ENCODE measurements around the gene ARHGAP45. TPM values are rescaled to one million over a fixed set of nuclear protein-coding genes. Genes with fewer than 3 reads are reported as not detected.

ARHGAP45 gene
- total RNA-seq, 1 donor from 2014 or later: 3.0 TPM

- TF ChIP-seq EZH2 (IDR thresholded peaks at IDR 0.05; ENCODE audit: insufficient read depth, low read length) (no peak), CTCF (IDR thresholded peaks at IDR 0.05; ENCODE audit: insufficient read depth, low read depth, low read length) (no peak)
- peak within 1 kb of the TSS; percentile 82 for H3K4me3 Mint-ChIP-seq (ENCODE audit: unreplicated experiment)
- H3K36me3 Mint-ChIP-seq (ENCODE audit: low read depth, unreplicated experiment): peaks cover 3% of the 10 kb centered on the region
- Histone ChIP-seq H3K4me3 (ENCODE audit: insufficient read depth, low read depth, low read length) (peak within 1 kb of the TSS; percentile 69), H3K4me1 (ENCODE audit: insufficient read depth, low read length) (peaks cover 44% of the 10 kb centered on the region), H2AFZ (ENCODE audit: low read depth, low read length) (no peak within 1 kb of the TSS), H3K27me3 (ENCODE audit: insufficient read depth, low read length) (no peaks in the 10 kb centered on the region), H3K36me3 (ENCODE audit: insufficient read depth, low read length) (no peaks in the 10 kb centered on the region), H3K9ac (ENCODE audit: low read length) (peak within 1 kb of the TSS; percentile 88), H3K9me3 (ENCODE audit: insufficient read depth, low read depth, low read length) (no peaks in the 10 kb centered on the region), H4K20me1 (ENCODE audit: insufficient read depth, low read length) (peaks cover 30% of the 10 kb centered on the region), H3K4me2 (ENCODE audit: low read length) (peak within 1 kb of the TSS; percentile 96), H3K27ac (ENCODE audit: low read depth, low read length) (peak within 1 kb of the TSS; percentile 95), H3K79me2 (ENCODE audit: insufficient read depth, low read length) (peaks cover 23% of the 10 kb centered on the region)
- peaks cover 11% of the 10 kb centered on the region for H3K4me1 Mint-ChIP-seq (ENCODE audit: low read depth, unreplicated experiment)
- FAIRE-seq: peak; percentile 54
- H3K27me3 Mint-ChIP-seq (ENCODE audit: low read depth, unreplicated experiment): no peaks in the 10 kb centered on the region
- DNase-seq (ENCODE audit: low read depth): peak; percentile 94
- H3K9me3 Mint-ChIP-seq (ENCODE audit: unreplicated experiment): peaks cover 4% of the 10 kb centered on the region
- H3K27ac Mint-ChIP-seq (ENCODE audit: unreplicated experiment): peak within 1 kb of the TSS; percentile 95
Observed at GRCh38 chr19:1103708-1104310, 36.8 kb downstream of the ARHGAP45 start, which contains the start of gene GPX4. Gene GPX4 (plus strand): TSS chr19:1103994. CDS start chr19:1104044, 50 bp downstream.

- no peak overlapping the region for H3K27ac Mint-ChIP-seq (ENCODE audit: unreplicated experiment)
- peak overlapping the region; percentile 82 for H3K4me3 Mint-ChIP-seq (ENCODE audit: unreplicated experiment)
- TF ChIP-seq CTCF (IDR thresholded peaks at IDR 0.05; ENCODE audit: insufficient read depth, low read depth, low read length) (no peak), EZH2 (IDR thresholded peaks at IDR 0.05; ENCODE audit: insufficient read depth, low read length) (no peak)
- Histone ChIP-seq H3K4me1 (ENCODE audit: insufficient read depth, low read length) (peaks cover 38% of the 10 kb centered on the region), H3K9ac (ENCODE audit: low read length) (peak overlapping the region; percentile 88), H3K9me3 (ENCODE audit: insufficient read depth, low read depth, low read length) (no peaks in the 10 kb centered on the region), H4K20me1 (ENCODE audit: insufficient read depth, low read length) (peaks cover 30% of the 10 kb centered on the region), H3K27me3 (ENCODE audit: insufficient read depth, low read length) (no peaks in the 10 kb centered on the region), H3K79me2 (ENCODE audit: insufficient read depth, low read length) (peaks cover 23% of the 10 kb centered on the region), H3K27ac (ENCODE audit: low read depth, low read length) (peak overlapping the region; percentile 85), H3K4me2 (ENCODE audit: low read length) (peak overlapping the region; percentile 96), H3K36me3 (ENCODE audit: insufficient read depth, low read length) (no peaks in the 10 kb centered on the region), H2AFZ (ENCODE audit: low read depth, low read length) (no peak overlapping the region), H3K4me3 (ENCODE audit: insufficient read depth, low read depth, low read length) (peak overlapping the region; percentile 69)
- no peaks in the 10 kb centered on the region for H3K27me3 Mint-ChIP-seq (ENCODE audit: low read depth, unreplicated experiment)
- H3K4me1 Mint-ChIP-seq (ENCODE audit: low read depth, unreplicated experiment): peaks cover 11% of the 10 kb centered on the region
- FAIRE-seq (no peak), DNase-seq (ENCODE audit: low read depth) (peak; percentile 46)
- H3K9me3 Mint-ChIP-seq (ENCODE audit: unreplicated experiment): peaks cover 4% of the 10 kb centered on the region
- peaks cover 2% of the 10 kb centered on the region for H3K36me3 Mint-ChIP-seq (ENCODE audit: low read depth, unreplicated experiment)
Observed at GRCh38 chr19:1104311-1105007, 37.5 kb downstream of the ARHGAP45 start.

Measured in astrocyte (in vitro differentiated cells and primary cell).